ENCODE measurements around the gene ACBD6. TPM values are rescaled to one million over a fixed set of nuclear protein-coding genes. Genes with fewer than 3 reads are reported as not detected.

Gene ACBD6
- total and polyA plus RNA-seq, 12 donors, result 16.2 to 30.0 (median 21.0) TPM

- Histone ChIP-seq H3K4me3 (peak overlapping the region in 1 of 10 donors; percentile 88), H3K4me1 (peaks cover 0 to 36% (median 18%) of the 10 kb centered on the region in 9 donors), H3K27ac (no peak overlapping the region), H3K27me3 (no peaks in the 10 kb centered on the region), H3K36me3 (peaks cover 0 to 15% (median 0%) of the 10 kb centered on the region in 9 donors), H3K9me3 (no peaks in the 10 kb centered on the region)
- intact Hi-C loops (cut with DNase I), result loop anchor here in 1 of 10 donors (10.0 kb wide), 1 partner anchor 524 kb away; the partner anchor contains the start of gene STX6
- WGBS, 2 donors, result 84 to 91% methylated on average over 2 of the region's 2 CpGs
- no peak for TF ChIP-seq CTCF (IDR thresholded peaks at IDR 0.05)
- DNase-seq, result no peak
- ATAC-seq, result no peak
Observed at GRCh38 chr1:180500689-180501088, 1.7 kb downstream of the ACBD6 start.

GRCh38 chr1:180498594-180498993 is 3.8 kb downstream of the ACBD6 start:
- Histone ChIP-seq H3K9me3 (no peaks in the 10 kb centered on the region), H3K4me3 (no peak overlapping the region), H3K27ac (no peak overlapping the region), H3K27me3 (no peaks in the 10 kb centered on the region), H3K36me3 (peaks cover 0 to 26% (median 0%) of the 10 kb centered on the region in 9 donors), H3K4me1 (peaks cover 0 to 34% (median 18%) of the 10 kb centered on the region in 9 donors)
- intact Hi-C loops (cut with DNase I), result no loop called here
- WGBS, 2 donors, result 95% methylated on average over 4 of the region's 4 CpGs
- no peak for TF ChIP-seq CTCF (IDR thresholded peaks at IDR 0.05)
- ATAC-seq (no peak), DNase-seq (no peak)

GRCh38 chr1:180497826-180498225 is 4.6 kb downstream of the ACBD6 start:
- peaks cover 0 to 29% (median 14%) of the 10 kb centered on the region in 9 donors for H3K4me1 ChIP-seq
- 71 to 73% methylated on average over 3 of the region's 3 CpGs for WGBS, 2 donors
- DNase-seq (no peak), ATAC-seq (no peak)
- intact Hi-C loops (cut with DNase I), result no loop called here
- no peak for TF ChIP-seq CTCF (IDR thresholded peaks at IDR 0.05)
- H3K9me3 ChIP-seq, result no peaks in the 10 kb centered on the region
- peaks cover 0 to 31% (median 0%) of the 10 kb centered on the region in 9 donors for H3K36me3 ChIP-seq
- no peak overlapping the region for H3K27ac ChIP-seq
- H3K27me3 ChIP-seq, result no peaks in the 10 kb centered on the region
- H3K4me3 ChIP-seq, result no peak overlapping the region

- DNase-seq, result no peak
- Histone ChIP-seq H3K27ac (no peak overlapping the region), H3K27me3 (no peaks in the 10 kb centered on the region), H3K36me3 (peaks cover 0 to 65% (median 6%) of the 10 kb centered on the region in 9 donors), H3K9me3 (no peaks in the 10 kb centered on the region), H3K4me3 (no peak overlapping the region), H3K4me1 (peaks cover 0 to 4% (median 0%) of the 10 kb centered on the region in 9 donors)
- no peak for TF ChIP-seq CTCF (IDR thresholded peaks at IDR 0.05)
- 78 to 86% methylated on average over 2 of the region's 2 CpGs for WGBS, 2 donors
- no peak for ATAC-seq
- intact Hi-C loops (cut with DNase I), result no loop called here
Observed at GRCh38 chr1:180494370-180494769, 8.0 kb downstream of the ACBD6 start.
